HG02938 (cell line): Measurements from ENCODE around the gene EHHADH.
A peak's percentile ranks its signal among the peaks of the same experiment; 100 is the strongest.
"Not testable (repeated sequence)": the region's sequence is repeated elsewhere in the genome, so short reads cannot be mapped to it uniquely, and the experiment has no call there.

ENCODE experiments used
- ATAC-seq: cut with Tn5 transposase; IDR thresholded peaks from one replicate; pipeline ENCODE4 v1.9.1; 2021; ENCODE audit warnings: mild to moderate bottlenecking, moderate library complexity; ENCODE audit not compliant: unreplicated experiment

The EHHADH gene

GRCh38 chr3:185253133-185253532, 716 bp downstream of the EHHADH start:
- ATAC-seq, result not testable (repeated sequence)

- ATAC-seq, result no peak
Measured at GRCh38 chr3:185251272-185251671, 2.6 kb downstream of the EHHADH start.

GRCh38 chr3:185250653-185251052, 3.2 kb downstream of the EHHADH start:
- ATAC-seq, result no peak

GRCh38 chr3:185250247-185250646, 3.6 kb downstream of the EHHADH start:
- ATAC-seq, result no peak

GRCh38 chr3:185242642-185243041, 11.2 kb downstream of the EHHADH start:
- no peak for ATAC-seq

- ATAC-seq, result no peak
Measured at GRCh38 chr3:185236969-185237368, 16.9 kb downstream of the EHHADH start.

GRCh38 chr3:185233328-185233727, 20.5 kb downstream of the EHHADH start:
- ATAC-seq, result no peak

GRCh38 chr3:185226526-185226925, 27.3 kb downstream of the EHHADH start:
- ATAC-seq, result not testable (repeated sequence)

GRCh38 chr3:185225523-185225922, 28.3 kb downstream of the EHHADH start:
- no peak for ATAC-seq

DNA sequence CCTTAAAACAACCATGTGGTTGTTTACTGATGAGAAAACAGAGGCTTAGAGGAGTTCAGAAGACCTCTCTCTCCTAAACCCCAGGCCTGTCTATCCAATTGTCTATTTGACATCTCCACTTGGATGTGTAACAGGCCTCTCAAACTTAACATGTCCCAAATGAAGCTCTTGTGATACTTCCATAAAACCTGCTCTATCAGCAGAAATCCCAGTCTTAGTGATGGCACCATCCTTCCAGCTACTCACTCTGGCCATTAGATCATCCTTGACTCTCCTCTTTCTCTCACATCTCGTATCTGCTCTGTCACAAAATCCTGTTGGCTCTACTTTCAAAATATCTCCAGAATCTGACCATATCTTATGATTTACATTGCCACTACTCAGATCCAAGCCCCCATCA, 28.8 kb downstream of the EHHADH start:
- ATAC-seq, result no peak

GRCh38 chr3:185221203-185221602, 32.6 kb downstream of the EHHADH start:
- no peak for ATAC-seq

DNA sequence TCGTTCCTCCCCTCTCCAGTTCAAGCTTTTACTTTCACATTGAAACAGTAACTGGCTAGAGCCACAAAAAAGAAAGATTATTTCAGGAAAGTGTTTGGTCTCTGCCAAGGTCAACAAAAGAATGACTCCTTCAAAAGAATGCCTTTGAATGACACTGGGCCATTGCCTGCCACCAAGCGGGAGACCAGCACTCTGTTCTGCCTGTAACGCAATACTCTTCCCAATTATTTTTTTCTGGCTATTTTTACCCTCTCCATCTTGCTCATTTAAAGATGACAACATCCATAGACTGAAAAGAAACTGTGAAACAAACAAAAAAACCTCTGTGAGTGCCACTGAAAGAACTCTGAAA, 37.3 kb downstream of the EHHADH start:
- ATAC-seq, result no peak

GRCh38 chr3:185215873-185216606, 37.8 kb downstream of the EHHADH start:
- no peak for ATAC-seq

DNA sequence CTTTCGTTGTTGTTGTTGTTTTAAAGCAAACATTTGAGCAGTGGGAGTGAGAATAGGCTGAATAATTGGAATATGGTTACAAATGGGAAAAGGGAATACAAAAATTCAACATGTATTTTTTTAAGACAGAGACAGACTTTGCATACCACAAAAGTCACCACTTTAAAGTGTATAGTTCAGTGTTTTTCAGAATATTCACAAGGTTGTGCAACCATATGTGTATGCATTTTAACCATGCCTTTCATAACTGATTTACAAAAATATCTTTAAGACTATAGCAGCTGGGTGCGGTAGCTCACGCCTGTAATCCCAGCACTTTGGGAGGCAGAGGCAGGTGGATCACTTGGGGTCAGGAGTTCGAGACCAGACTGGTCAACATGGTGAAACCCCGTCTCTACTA, 41.3 kb downstream of the EHHADH start:
- no peak for ATAC-seq

DNA sequence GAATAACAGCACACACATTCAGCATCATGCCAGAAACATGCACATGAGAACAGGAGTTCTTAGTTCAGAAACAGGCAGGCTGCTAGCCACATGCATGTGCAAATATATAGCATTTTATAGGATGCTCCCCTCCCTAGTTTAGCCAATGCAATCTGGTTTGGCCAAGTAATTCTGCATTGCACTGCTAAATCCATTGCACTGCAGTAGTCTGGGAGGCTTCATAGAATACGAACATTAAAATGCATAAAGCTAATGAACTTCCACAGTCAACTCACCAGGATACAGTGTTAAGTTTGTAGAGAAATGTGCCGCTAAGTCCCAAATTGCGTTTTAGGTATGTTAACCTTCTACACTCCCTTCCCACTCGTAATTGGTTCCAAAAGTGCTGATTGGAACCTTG, 41.8 kb downstream of the EHHADH start:
- ATAC-seq, result no peak

- ATAC-seq, result no peak
Measured at GRCh38 chr3:185210621-185211142, 43.2 kb downstream of the EHHADH start.

GRCh38 chr3:185208823-185209222, 45.0 kb downstream of the EHHADH start:
- no peak for ATAC-seq

- peak; percentile 97 for ATAC-seq
Measured at GRCh38 chr3:185207931-185208746, 45.7 kb downstream of the EHHADH start.

- no peak for ATAC-seq
Measured at GRCh38 chr3:185207481-185207880, 46.4 kb downstream of the EHHADH start.

DNA sequence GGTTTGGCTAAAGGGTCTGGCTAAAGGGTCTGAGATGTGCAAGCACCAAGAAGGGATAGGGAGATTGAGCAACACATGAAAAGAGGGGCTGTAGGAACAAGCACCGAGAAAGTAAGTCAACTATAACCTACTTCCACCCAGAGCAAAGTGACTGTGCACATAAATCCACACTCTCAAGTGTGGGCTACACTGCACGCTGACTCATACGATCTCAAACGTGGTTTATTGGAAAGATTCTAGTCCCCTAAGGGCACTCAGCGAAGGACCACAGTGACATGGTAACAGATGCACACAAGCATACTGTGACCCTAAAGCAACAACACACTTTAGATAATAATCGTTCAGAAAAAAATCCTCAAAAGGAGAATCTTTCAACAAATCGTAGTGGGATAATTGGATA, 48.0 kb downstream of the EHHADH start:
- no peak for ATAC-seq

DNA sequence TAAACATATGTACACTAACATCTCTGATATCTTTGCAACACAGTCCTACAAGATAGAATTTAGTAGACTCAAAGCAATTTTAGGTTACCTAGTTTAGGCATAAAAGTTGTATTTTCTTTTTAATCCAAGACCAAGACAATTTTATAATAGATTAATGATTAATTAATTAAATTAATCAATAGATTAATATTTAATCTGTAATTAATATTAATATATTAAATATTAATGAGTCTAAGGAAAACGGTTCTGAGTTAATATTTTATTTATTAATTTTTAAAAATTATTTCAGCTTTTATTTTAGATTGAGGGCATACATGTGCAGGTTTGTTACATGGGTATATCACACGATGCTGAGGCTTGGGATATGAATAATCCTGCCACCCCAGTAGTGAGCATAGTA, 49.0 kb downstream of the EHHADH start:
- ATAC-seq, result no peak

- no peak for ATAC-seq
Measured at GRCh38 chr3:185200639-185201038, 53.2 kb downstream of the EHHADH start.
